Measurements from ENCODE around the gene CDH13. TPM values are rescaled to one million over a fixed set of nuclear protein-coding genes. Genes with fewer than 3 reads are reported as not detected.

Gene CDH13
- total RNA-seq, 1 donor from 2014 or later, result 28.9 TPM

DNA sequence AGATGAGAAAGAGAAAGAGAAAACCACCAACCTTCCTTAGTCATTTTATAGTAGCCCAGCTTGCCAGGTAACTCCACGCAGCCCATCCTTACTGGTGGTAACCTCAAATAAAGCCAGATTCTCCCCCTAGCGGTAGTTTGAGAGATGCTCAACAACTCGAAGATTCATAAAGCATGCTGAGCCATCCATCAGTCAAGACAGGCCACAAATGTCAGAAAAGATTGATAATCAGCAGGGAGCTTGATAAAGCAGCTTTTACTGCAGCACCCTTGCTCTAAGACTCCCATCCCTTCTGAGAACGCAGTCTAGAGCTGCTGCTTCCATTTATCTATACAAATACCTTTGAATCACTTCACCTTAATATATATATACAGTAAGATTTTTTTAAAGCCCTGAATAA lies 729.5 kb downstream of the CDH13 start:
- DNase-seq, result no peak

DNA sequence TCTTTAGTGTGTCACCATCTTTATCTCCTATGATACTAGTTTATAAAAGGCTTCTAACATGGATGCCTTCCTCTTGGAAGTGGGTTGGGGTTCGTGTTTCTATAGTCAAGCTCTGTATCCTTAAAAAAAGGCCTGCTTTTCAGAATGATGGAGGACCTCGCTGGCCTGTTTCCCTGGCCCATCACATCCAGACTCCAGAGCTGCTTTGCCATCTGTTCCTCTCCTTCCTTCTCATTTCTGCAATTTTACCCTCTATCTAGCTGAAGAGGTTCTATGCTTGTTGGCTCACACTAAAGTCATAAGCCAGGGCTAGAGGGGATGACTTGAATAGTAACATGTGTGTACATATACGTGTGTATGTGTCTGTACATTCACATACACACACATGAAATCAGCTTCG lies 730.2 kb downstream of the CDH13 start:
- no peak for DNase-seq

DNA sequence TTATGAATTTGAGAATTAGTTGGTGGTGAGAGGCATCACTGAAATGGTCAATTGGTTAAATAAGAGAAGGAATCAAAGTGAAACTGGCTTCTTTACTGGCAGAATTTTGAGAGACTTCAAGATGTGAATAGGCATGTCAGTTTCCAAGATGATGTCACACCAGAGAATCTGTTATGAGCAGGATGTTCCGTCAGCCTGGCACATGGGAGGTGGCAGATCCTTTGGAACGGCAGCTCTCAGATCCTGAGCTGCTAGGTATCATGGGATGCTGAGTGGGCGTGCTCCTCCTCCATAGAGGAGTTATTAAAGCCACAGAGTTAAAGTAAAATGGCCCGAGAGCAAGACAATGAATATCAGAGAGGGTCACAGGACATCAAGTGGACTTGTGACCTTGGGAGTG lies 736.8 kb downstream of the CDH13 start:
- DNase-seq, result no peak

DNA sequence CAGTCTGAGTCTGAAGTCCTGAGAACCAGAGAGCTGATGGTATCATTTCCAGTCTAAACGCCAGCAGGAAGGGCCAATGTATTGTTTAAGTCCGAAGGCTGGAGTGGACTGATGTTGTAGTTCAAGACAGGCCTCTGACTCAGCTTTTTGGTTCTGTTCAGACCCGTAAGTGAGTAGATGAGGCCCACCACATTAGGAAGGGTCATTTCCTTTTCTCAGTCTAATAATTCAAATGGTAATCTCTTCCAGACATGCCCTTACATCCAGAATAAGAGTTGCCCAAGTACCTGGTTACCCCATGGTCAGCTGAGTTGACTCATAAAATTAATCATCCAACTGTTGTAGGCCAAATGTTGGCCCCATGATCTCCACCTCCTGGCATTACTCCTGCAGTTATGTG lies 738.4 kb downstream of the CDH13 start:
- no peak for DNase-seq

DNA sequence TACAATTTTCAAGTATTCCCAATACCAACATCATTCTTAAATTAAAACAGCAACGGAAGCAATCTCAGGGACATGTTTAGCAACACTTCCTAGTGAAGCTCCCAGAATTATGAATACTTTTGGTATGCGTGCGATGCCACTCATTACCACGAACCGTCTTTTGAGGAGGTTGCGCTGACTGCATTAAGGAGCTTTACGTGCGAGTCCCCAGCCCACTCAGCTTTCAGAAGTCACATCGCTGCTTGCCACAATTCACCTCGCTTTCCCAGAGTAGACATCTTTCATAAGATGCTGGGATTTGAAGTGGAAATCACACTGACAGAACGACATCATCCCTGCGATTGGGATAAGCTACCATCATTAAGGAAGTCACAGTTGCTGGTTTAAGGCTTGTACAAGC lies 739.5 kb downstream of the CDH13 start:
- no peak for DNase-seq

DNA sequence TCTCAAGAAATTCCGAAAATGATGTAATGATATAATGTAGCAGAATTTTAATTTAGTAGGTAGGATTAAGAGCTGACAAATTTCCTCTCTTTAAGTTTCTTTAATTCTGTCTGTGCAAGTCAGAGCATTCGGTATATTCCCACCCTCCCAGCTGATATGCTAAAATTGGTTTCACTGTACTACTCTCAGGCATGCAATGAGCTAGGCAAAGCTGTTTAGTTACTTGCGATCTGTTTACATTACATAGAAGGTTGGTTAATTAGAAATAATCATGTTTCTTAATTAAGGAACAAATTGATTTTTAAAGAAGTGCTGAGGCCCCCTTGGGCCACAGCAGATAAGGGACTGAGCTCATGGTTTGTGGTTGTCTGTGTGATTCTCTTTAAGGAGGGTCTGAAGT lies 748.2 kb downstream of the CDH13 start:
- no peak for DNase-seq

DNA sequence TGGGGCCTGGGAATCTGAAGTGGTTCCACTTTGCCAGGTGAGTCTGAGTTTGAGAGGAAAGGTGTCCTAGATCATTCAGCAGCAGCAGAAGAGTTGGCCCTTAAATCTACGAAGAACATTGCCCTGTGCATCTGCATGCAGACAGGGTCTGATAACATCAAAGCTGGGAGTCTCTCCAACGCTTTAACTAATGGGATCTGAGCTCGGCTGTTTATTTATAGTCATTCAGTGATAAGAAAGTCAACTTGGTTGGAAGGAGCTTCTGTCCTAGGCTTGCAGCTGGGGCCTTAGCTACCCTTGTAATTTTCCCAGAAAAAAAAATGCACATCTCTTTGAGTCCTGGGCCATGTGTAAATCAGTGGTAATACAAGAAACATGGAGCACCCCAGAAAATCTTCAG lies 763.0 kb downstream of the CDH13 start:
- no peak for DNase-seq

DNA sequence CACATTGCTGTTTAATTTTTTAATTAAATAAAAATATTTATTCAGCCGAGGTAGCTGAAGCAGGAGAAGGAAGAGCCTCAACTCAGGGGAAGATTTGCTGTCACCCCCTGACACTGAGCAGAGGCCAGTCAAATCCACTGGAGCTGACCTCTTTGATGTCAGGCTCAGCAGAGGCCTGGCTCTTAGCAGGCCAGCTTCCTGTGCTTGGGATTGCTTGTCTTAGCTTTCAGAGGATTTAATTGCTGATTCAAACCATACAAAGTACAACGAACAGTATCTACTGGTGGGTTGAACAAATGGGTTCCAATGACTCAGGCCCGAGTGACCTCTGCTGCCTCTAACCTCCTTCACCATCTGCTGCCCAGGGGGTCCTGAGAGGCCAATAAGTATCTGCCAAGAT lies 764.0 kb downstream of the CDH13 start:
- no peak for DNase-seq

DNA sequence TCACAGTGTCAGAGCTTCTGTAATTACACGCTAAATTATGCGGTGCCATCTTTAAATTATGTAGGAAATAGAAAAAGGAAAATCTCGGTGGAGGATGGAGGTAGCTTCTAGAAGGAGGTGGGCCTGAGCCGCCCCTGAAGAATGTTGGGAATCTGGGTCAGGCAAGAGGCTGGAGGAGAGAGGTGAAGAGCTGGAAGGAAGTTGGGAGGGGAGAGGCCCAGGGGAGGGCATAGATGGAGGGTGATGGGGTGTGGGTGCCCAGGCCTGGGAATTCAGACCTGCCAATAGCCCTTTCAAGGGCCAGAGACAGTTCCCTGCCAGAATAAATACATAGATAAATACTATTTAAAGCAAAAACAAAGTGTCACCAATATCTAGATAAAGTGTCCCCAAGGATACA lies 766.0 kb downstream of the CDH13 start:
- no peak for DNase-seq

DNA sequence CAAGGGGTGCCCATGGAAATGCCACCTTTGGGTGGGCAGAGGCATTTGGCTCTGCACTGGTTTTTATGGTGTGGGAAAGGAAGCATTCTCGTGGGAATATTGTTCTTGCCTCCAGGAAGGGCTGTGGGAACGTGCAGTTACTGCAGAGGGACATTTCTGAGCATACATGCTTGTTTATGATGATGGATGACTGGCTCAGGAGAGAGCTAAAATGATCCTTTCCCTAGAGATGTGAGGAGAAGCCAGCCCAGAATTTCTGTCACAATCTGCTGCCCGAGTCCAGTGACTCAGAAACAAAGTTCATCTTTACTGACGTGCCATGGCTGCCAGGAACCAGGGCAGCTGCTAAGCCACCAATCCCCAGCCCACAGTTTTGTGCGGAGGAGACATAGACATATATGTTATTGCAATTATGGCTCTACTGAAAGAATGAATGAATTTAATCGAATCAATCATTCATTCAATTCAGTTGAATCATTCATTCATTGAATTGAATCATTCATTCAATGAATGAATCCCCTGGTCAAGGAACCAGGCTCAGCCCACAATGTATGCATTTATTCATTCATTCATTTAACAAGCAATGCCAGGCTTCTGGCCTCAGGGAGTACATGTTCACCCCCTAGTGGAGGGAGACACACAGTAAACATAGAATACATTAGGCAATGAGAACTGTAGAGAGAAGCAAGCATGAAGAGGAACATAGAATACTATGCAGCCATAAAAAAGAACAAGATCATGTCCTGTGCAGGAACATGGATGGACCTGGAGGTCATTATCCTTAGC lies 766.6 kb downstream of the CDH13 start:
- DNase-seq, result no peak

DNA sequence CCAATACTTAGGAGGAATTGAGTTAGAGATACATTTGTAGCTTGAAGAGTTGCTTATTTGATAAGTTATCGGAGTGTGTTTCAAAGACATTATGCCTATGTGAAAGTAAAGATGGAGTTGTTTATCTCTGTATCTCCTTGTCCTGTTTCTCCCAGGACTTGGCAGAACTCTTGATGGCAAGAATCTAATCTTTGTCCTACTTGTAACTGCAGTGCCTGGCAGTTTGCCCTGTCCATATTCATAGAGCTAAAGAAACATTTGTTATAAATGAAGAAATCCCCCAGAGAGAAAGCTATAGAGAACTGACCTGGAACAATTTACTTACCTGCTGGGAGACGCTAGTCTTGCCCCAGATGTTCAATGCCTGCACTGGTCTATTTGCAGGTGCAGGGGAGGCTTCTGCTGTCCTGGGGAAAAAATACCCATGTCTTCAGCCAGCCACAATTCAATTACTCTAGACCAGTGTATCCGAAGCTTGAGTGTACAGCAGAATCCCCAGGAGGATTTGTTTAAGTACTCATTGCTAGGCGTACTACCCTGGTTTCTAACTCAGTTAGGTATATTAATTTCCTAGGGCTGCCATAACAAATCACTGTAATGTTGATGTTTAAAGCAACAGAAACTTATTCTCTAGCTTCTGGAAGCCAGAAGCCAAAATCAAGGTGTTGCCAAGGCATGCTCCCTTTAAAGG lies 771.0 kb downstream of the CDH13 start:
- no peak for DNase-seq

DNA sequence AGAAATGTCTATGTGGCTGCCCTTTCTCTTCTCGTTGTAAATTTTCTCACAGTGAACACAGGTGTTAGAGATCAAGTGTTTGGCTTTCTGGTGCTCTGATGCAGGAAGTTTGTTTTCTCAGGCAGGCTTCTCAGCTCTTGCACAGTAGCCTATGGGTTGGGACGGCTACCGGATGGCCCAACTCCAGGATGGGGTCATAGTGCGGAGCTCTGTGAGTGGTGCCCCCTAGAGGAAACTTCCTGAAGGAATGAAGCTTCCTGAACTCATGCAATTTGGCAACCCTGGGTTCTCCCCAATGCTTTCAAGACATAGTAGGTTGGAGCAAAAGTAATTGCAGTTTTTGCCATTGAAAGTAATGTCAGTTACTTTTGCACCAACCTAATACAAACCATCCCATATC lies 773.5 kb downstream of the CDH13 start:
- DNase-seq, result no peak

DNA sequence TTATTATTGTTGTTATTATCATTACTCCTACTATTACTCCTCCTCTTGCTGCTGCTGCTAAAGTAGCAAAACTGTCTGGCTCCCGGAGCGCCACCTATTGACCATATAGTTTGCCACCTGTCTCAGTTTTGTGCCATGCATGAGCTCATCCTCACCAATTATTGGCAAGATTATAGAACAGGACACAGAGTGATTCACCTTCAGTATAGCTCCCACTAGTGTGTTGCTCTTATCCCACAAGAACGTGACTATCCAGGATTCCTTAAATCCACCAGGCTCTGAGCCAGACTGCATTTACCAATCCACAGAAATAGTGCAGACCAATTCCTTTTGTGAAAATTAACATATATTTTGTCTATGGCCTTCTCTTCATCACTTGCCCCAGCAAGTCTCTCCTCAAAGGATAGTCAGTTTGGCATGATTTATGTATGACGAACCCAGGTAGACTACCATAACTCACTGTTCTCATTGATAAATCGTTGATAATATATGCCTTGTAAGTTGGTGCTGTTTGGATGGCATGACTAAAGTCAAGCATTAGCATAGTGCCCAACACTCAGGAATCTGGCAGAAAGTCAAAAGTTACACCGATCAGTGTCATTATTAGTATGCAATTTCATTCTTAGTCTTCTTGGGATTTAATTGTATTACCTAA lies 775.5 kb downstream of the CDH13 start:
- no peak for DNase-seq

DNA sequence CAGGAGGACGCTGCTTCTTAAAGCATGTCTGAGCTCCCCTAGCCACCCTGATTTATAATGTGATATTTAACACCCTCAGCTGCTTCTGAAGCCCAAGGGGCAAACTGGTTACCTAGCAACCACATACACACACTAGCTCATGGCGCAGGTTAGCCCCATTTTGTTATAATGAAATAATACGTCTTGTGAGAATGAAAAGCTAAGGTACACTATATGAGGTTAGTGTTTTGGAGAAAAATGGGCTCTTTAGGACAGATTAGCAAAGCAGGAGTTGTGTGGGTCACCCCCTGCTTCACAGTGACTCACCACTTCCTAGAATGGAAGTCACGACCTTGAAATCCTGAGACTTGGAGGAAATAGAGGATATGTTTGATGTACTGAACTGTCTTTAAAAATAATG lies 776.2 kb downstream of the CDH13 start:
- no peak for DNase-seq

DNA sequence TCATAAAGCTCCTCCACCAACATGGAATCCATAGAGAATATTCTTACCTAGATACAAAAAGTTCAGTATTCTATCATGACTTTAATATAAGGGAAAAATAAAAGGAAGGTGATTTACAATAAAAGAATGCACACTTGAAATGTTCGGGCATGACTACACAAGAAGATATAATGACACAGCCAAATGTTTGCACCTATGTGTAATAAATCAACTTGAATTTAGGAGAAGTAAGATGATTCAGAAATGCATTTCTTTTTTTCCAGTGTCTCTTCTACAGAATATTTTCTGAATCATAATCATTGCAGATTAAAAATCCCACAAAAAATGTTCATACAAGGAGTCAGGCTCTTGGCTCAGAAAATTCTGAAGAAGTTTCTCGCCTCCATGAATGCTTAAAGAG lies 777.0 kb downstream of the CDH13 start:
- no peak for DNase-seq

DNA sequence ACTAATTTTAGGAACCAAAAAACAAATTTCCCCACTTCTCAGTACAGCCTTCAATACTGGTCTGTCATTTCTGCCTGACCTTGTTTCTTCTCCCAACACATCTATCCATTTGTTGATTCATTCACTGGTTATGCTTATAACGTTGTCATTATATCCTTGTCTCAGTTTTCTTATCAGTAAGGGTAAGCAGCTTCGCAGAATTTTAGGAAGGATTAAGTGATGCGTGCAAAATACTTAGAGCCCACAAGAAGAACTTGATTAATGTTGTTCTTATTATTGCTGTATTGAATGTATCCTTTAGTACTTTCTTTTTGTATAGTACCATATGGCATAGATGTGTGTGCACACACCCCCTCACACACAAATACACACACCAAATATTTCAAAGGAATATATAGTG lies 777.5 kb downstream of the CDH13 start:
- no peak for DNase-seq

DNA sequence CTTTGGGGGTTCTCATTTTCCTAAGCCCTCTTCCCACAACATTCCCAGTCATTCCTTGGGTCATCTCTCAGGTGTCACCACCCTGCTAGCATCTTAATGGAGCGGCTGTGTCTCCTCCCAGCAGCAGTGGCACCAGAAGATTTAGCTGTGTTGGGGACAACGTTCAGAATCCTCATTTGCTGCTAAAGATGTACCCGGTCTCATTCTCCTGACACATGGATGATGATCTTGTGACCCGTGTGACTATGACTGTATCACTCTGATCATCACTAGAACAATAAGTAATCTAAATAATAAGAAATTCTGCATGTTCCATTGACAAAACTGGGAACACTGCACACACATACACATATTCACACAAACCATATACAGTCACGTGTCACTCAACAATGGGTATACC lies 781.2 kb downstream of the CDH13 start:
- DNase-seq, result no peak

DNA sequence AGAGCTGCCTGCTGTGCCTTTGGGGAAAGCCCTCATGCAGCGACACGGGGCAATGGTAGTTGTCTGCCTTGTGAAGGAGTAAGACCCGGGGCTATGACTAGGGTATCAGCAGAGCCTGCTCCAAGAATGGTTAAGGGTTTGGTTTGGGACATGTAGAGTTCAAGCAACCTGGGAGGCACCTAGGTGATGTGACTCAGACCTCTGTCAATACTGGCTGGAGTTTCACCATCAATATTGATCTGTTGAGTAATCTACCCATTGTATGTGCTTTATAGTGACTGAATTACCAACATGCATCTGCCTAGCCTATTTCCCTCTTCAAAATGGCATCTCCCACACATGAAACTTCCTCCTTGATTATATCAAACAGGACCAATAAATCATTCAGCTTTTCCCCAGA lies 782.6 kb downstream of the CDH13 start:
- DNase-seq, result no peak

DNA sequence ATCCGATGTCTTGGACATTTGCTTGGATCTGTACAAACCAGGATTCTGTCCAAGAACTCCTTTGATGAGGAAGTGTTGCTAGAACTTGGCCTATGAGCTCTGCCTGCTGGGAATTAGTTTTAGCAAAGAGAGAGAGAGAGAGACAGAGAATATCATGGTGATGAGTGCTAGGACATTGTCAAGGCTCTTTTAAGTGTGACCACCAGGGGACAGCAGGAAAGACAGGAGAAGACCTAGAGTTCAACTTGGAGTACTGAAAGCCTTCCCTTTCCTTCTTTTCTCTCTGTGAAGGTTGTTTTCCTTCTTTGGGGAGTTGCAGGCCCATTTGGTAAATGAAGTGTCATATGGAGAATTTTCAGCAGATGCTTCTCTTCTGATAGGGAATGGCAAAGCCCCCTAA lies 791.8 kb downstream of the CDH13 start:
- DNase-seq, result no peak

DNA sequence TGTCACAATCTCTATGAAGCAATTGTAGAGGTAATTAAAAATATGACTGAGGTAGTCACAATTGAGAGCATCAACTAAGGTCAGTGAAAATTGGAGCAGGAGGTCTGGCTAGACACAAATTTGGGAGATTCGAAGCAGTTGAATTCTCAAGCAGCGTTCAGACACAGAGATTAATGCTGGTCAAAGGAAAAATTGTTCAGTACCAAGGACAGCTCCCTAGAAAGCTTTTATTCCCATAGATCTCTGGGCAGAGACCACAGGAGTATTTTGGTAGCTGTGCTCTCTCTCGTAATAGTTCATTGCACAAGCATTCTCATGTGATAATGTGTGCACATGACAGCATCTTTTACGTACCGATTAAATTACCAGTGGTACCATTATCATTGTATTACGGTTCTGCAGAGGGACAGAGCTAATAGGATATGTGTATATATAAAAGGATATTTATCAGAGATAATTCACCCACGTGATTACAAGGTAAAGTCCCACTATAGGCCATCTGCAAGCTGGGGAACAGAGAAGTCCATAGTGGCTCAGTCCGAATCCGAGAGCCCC lies 793.5 kb downstream of the CDH13 start:
- no peak for DNase-seq

DNA sequence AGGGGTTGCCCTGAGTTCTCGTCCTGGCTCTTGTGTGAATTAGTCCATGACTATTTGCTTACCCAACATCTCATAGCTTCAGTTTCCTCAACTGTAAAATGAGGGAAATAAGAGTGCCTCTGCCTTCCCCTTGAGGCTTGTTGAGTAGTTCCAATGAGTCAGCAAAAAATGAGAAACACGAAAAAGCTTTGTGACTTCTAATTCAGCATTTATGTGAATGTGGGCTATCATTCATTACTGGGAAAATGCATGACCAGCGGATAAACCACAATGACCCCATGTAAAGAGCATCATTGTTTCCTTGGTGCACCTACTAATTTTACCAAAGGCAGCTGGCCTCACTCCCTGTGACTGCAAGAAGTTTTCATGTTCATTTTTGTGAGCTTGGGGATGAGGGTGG lies 806.4 kb downstream of the CDH13 start:
- DNase-seq, result no peak

DNA sequence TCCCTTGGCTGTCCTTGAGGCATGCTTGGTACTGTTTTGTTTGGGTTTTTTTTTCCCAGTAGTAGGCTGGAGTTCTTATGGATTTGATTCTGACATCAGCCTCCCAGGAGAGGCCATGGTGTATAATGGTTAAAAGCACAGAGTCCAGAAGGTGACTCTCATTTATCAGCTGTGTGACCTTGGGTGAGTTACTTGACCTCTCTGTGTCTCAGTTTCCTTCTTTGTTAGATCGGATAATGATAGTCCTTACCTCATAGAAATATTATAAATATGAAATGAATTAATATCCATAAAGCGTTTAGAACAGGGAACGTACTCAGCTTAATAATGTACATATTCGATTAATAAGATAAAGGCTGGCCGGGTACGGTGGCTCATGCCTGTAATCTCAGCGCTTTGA lies 810.3 kb downstream of the CDH13 start:
- DNase-seq, result no peak

DNA sequence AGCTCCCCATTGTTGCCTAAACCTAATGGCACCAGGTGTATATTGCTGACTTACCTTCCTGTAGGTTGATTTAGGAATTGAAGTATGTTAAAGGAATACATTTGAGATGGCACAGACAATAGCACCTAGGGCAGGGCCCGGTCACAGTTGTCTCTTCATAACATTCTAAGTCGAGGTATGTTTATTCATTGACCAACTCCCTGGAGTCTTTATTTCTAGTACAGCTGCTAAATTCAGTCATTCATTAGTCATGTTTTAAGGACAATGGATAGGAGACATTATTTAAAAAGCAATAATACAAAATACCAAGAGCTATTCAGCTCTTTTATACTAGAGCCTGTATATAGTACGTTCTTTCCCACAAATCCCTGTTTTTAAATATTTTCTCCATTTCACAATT lies 811.6 kb downstream of the CDH13 start:
- DNase-seq, result no peak

Measured in skin of body (tissue), 2 donors.